ENCODE data around the gene ARHGAP4.

DNA sequence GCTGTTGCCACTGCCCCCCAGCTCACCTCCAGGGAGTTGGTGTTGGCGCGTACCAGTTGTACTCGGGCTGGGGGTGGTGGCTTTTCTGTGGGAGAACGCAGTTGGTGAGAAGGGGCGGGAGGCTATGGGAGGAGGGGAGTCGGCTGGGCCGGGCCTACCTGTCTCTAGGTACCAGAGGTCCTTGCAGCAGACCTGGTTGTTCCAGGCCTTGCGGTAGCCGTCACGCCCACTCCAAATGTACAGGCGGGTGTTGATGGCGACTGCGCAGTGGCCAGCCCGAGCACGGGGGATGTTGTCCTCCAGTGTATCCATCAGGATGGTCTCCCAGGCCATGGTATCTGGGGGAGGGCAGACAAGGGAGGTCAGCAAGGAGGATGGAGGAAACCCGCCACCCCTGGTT lies 34.0 kb upstream of the ARHGAP4 start:
- TF ChIP-seq, protein P1, sequence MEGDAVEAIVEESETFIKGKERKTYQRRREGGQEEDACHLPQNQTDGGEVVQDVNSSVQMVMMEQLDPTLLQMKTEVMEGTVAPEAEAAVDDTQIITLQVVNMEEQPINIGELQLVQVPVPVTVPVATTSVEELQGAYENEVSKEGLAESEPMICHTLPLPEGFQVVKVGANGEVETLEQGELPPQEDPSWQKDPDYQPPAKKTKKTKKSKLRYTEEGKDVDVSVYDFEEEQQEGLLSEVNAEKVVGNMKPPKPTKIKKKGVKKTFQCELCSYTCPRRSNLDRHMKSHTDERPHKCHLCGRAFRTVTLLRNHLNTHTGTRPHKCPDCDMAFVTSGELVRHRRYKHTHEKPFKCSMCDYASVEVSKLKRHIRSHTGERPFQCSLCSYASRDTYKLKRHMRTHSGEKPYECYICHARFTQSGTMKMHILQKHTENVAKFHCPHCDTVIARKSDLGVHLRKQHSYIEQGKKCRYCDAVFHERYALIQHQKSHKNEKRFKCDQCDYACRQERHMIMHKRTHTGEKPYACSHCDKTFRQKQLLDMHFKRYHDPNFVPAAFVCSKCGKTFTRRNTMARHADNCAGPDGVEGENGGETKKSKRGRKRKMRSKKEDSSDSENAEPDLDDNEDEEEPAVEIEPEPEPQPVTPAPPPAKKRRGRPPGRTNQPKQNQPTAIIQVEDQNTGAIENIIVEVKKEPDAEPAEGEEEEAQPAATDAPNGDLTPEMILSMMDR (IDR thresholded peaks at IDR 0.05), result no peak
- TF ChIP-seq POLR2A (IDR thresholded peaks at IDR 0.05), result no peak

All from testis (tissue), 2 donors.